SU-DHL-6 (cell line): ENCODE measurements around the gene IGSF22.

Source experiments
- H2AFZ ChIP-seq: fragments of 200-600 bp; sonication (generic); 2 replicates; pipeline ENCODE4 v1.6.1; 2014; ENCODE audit warnings: low read depth, mild to moderate bottlenecking, moderate library complexity, mixed read lengths, antibody characterized with exemption, low read length; ENCODE audit not compliant: severe bottlenecking
- H3F3A ChIP-seq: fragments of 200-600 bp; shearing (Covaris generic); 2 replicates; pipeline ENCODE4 v1.6.0; 2016; ENCODE audit warnings: antibody characterized with exemption, mild to moderate bottlenecking; ENCODE audit not compliant: insufficient read depth
- H3K27ac ChIP-seq: fragments of 200-600 bp; sonication (generic); 2 replicates; pipeline ENCODE4 v1.5.1; 2016; ENCODE audit warnings: low read depth, mild to moderate bottlenecking, low read length, moderate library complexity, mixed read lengths
- H3K27me3 ChIP-seq: fragments of 200-600 bp; sonication (generic), shearing (Covaris generic); 2 replicates; pipeline ENCODE4 v1.6.0; 2014; ENCODE audit warnings: mild to moderate bottlenecking, low read length
- H3K36me3 ChIP-seq: fragments of 200-600 bp; sonication (generic); 2 replicates; pipeline ENCODE4 v1.6.1; 2014; ENCODE audit warnings: mild to moderate bottlenecking, low read length, mixed read lengths
- H3K4me2 ChIP-seq: fragments of 300-600, 200-600 bp; shearing (Covaris generic), sonication (generic); 2 replicates; pipeline ENCODE4 v1.6.0; 2014; ENCODE audit warnings: low read length, low read depth, mild to moderate bottlenecking; ENCODE audit not compliant: poor library complexity, severe bottlenecking
- H3K4me3 ChIP-seq: fragments of 200-600 bp; sonication (generic); 2 replicates; pipeline ENCODE4 v1.5.1; 2014; ENCODE audit warnings: antibody characterized with exemption, low read length, mild to moderate bottlenecking, mixed read lengths; ENCODE audit not compliant: insufficient read depth, poor library complexity, severe bottlenecking
- H3K79me2 ChIP-seq: fragments of 200-600 bp; sonication (generic); 2 replicates; pipeline ENCODE4 v1.6.1; 2014; ENCODE audit warnings: mild to moderate bottlenecking, low read length, moderate library complexity; ENCODE audit not compliant: insufficient read depth
- H3K9ac ChIP-seq: fragments of 200-600 bp; sonication (generic); 2 replicates; pipeline ENCODE4 v1.7.0; 2014; ENCODE audit warnings: mild to moderate bottlenecking, low read length
- H3K9me2 ChIP-seq: fragments of 200-600 bp; sonication (generic); replicated peaks from 2 replicates; pipeline ENCODE4 v1.6.1; 2014; ENCODE audit warnings: low read length; ENCODE audit not compliant: insufficient read depth
- H3K9me3 ChIP-seq: fragments of 200-600 bp; sonication (generic); 2 replicates; pipeline ENCODE4 v1.6.1; 2014; ENCODE audit warnings: low read length, mixed read lengths; ENCODE audit not compliant: insufficient read depth
- H4K20me1 ChIP-seq: fragments of 200-600 bp; sonication (generic); 2 replicates; pipeline ENCODE4 v1.6.1; 2014; ENCODE audit warnings: low read depth, mild to moderate bottlenecking, antibody characterized with exemption, low read length, moderate library complexity, mixed read lengths
- EZH2phosphoT487 ChIP-seq: fragments of 200-600 bp; sonication (generic), shearing (Covaris generic); conservative IDR thresholded peaks from 2 replicates; pipeline ENCODE4 v1.6.1; 2018; ENCODE audit warnings: mild to moderate bottlenecking, antibody characterized with exemption, low read length, moderate library complexity, mixed read lengths
- TF ChIP-seq, protein P1 (sequence below): fragments of 200-600 bp; sonication (generic); IDR thresholded peaks from one replicate; pipeline ENCODE4 v1.5.1; 2017; ENCODE audit warnings: antibody characterized with exemption, mild to moderate bottlenecking, low read length, moderate library complexity; ENCODE audit not compliant: insufficient read depth, poor library complexity, severe bottlenecking

The IGSF22 gene

DNA sequence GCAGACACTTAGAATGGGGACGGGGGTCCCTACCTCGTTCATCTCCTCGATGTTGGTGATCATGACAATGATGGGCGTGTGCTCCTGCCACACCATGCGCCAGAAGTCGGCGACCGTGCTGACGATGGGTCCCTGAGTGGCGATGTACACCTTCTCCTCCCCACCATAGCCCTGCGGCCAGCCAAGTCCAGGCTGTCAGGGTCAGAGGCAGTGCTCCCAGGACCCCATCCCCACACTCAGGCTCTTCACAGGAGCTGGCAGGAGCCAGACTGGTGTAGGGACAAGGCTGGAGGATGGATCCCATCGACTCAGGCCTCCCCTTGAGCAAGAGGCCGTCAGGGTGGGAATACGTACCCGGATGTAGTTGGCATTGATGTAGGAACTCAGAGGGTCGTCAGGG lies 7.2 kb upstream of the IGSF22 start:
- Histone ChIP-seq H3K9me2 (no peaks in the 10 kb centered on the region), H3K9me3 (no peaks in the 10 kb centered on the region), H3K4me3 (no peak overlapping the region), H3K4me2 (no peak overlapping the region), H3K9ac (no peak overlapping the region), H3K79me2 (no peaks in the 10 kb centered on the region), H3K36me3 (no peaks in the 10 kb centered on the region), H3K27ac (no peak overlapping the region), H3K27me3 (no peaks in the 10 kb centered on the region), H3F3A (no peaks in the 10 kb centered on the region), H2AFZ (no peak overlapping the region), H4K20me1 (no peaks in the 10 kb centered on the region)
- TF ChIP-seq, protein P1, sequence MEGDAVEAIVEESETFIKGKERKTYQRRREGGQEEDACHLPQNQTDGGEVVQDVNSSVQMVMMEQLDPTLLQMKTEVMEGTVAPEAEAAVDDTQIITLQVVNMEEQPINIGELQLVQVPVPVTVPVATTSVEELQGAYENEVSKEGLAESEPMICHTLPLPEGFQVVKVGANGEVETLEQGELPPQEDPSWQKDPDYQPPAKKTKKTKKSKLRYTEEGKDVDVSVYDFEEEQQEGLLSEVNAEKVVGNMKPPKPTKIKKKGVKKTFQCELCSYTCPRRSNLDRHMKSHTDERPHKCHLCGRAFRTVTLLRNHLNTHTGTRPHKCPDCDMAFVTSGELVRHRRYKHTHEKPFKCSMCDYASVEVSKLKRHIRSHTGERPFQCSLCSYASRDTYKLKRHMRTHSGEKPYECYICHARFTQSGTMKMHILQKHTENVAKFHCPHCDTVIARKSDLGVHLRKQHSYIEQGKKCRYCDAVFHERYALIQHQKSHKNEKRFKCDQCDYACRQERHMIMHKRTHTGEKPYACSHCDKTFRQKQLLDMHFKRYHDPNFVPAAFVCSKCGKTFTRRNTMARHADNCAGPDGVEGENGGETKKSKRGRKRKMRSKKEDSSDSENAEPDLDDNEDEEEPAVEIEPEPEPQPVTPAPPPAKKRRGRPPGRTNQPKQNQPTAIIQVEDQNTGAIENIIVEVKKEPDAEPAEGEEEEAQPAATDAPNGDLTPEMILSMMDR = no peak
- TF ChIP-seq EZH2phosphoT487 = no peak

- Histone ChIP-seq H3K4me3 (no peak overlapping the region), H4K20me1 (no peaks in the 10 kb centered on the region), H3K9me3 (no peaks in the 10 kb centered on the region), H3K27me3 (no peaks in the 10 kb centered on the region), H3K4me2 (no peak overlapping the region), H3K9me2 (no peaks in the 10 kb centered on the region), H3K79me2 (no peaks in the 10 kb centered on the region), H3K36me3 (no peaks in the 10 kb centered on the region), H3K27ac (no peak overlapping the region), H2AFZ (no peak overlapping the region), H3K9ac (no peak overlapping the region), H3F3A (no peaks in the 10 kb centered on the region)
- TF ChIP-seq, protein P1 = peak; percentile 100
- no peak for TF ChIP-seq EZH2phosphoT487
Measured at GRCh38 chr11:18731949-18732821, 6.2 kb upstream of the IGSF22 start.

DNA sequence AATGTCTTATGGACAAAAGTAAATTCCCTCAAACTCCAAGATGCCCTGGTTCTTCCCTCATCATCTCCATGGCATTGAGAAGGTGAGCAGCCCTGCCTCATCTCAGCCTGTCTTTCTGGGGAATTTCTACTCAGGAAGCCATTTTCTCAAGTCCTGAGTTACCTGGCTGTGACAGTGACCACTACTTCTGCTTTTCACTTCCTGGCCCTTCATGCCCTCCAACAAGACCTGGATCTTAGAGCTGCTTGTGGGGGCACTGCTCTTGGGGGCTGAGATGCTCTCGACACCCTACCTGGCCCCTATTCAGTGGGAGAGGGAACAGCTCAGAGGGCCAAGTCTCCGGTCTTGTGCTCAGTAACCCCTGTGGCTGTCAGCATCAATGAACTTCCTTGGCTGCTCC lies 5.5 kb upstream of the IGSF22 start:
- H3K9ac ChIP-seq = no peak overlapping the region
- no peak overlapping the region for H2AFZ ChIP-seq
- H3K79me2 ChIP-seq = no peaks in the 10 kb centered on the region
- H3K4me2 ChIP-seq = no peak overlapping the region
- no peaks in the 10 kb centered on the region for H3K36me3 ChIP-seq
- no peaks in the 10 kb centered on the region for H3K9me2 ChIP-seq
- H3F3A ChIP-seq = no peaks in the 10 kb centered on the region
- no peak overlapping the region for H3K27ac ChIP-seq
- no peaks in the 10 kb centered on the region for H4K20me1 ChIP-seq
- no peak for TF ChIP-seq EZH2phosphoT487
- TF ChIP-seq, protein P1 = no peak
- H3K27me3 ChIP-seq = no peaks in the 10 kb centered on the region
- no peaks in the 10 kb centered on the region for H3K9me3 ChIP-seq
- no peak overlapping the region for H3K4me3 ChIP-seq
